HL-60 (cell line): ENCODE results near the gene MDM4.
"Not testable (repeated sequence)": the region's sequence is repeated elsewhere in the genome, so short reads cannot be mapped to it uniquely, and the experiment has no call there.

Experiments used
- POLR2AphosphoS5 ChIP-seq: IDR thresholded peaks from 2 replicates; pipeline ENCODE4 v1.6.1; 2012; ENCODE audit warnings: low read depth
- REST ChIP-seq: IDR thresholded peaks from 2 replicates; pipeline ENCODE4 v1.6.1; 2012; ENCODE audit warnings: low read depth; ENCODE audit not compliant: insufficient replicate concordance
- TF ChIP-seq, protein P1 (sequence below): IDR thresholded peaks from one replicate; pipeline ENCODE4 v1.5.1; 2011; ENCODE audit warnings: low read length, control low read depth, inconsistent platforms; ENCODE audit not compliant: insufficient read depth

GRCh38 chr1:204486513-204487255 lies 29.5 kb upstream of the MDM4 start:
- TF ChIP-seq POLR2AphosphoS5, REST: not testable (repeated sequence)
- TF ChIP-seq, protein P1, sequence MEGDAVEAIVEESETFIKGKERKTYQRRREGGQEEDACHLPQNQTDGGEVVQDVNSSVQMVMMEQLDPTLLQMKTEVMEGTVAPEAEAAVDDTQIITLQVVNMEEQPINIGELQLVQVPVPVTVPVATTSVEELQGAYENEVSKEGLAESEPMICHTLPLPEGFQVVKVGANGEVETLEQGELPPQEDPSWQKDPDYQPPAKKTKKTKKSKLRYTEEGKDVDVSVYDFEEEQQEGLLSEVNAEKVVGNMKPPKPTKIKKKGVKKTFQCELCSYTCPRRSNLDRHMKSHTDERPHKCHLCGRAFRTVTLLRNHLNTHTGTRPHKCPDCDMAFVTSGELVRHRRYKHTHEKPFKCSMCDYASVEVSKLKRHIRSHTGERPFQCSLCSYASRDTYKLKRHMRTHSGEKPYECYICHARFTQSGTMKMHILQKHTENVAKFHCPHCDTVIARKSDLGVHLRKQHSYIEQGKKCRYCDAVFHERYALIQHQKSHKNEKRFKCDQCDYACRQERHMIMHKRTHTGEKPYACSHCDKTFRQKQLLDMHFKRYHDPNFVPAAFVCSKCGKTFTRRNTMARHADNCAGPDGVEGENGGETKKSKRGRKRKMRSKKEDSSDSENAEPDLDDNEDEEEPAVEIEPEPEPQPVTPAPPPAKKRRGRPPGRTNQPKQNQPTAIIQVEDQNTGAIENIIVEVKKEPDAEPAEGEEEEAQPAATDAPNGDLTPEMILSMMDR, result not testable (repeated sequence)
